ENCODE measurements around the gene NLK. TPM values are rescaled to one million over a fixed set of nuclear protein-coding genes. Genes with fewer than 3 reads are reported as not detected.

NLK gene
- total RNA-seq, 1 experiment from 2014 or later: 31.8 TPM

GRCh38 chr17:28049071-28049470 is 6.6 kb downstream of the NLK start:
- H3K4me1 Mint-ChIP-seq: peaks cover 74 to 84% of the 10 kb centered on the region in 2 experiments
- H2AFZ ChIP-seq (ENCODE audit: low read length): no peak overlapping the region
- H3K9me3 Mint-ChIP-seq: no peaks in the 10 kb centered on the region

More at GRCh38 chr17:28049071-28049470, 6.6 kb downstream of the NLK start:
- Histone ChIP-seq H2BK15ac (ENCODE audit: low read depth, low read length) (no peak overlapping the region), H2BK20ac (ENCODE audit: low read depth, low read length, poor library complexity, severe bottlenecking) (no peak overlapping the region), H4K91ac (ENCODE audit: insufficient read length, low read depth, low read length) (no peak overlapping the region), H3K4me1 (ENCODE audit: insufficient read depth, low read length) (peaks cover 12% of the 10 kb centered on the region), H3K56ac (ENCODE audit: insufficient read length, low read depth, low read length) (no peak overlapping the region), H3K9me3 (ENCODE audit: control insufficient read depth, low read depth, low read length) (no peaks in the 10 kb centered on the region), H2BK5ac (ENCODE audit: insufficient read length, low read length) (no peak overlapping the region), H4K8ac (replicated peaks; ENCODE audit: insufficient read length, low read depth, low read length) (no peak overlapping the region), H2AK5ac (ENCODE audit: insufficient read length, low read length) (no peak overlapping the region), H3K23ac (ENCODE audit: insufficient read length, low read depth, low read length) (no peak overlapping the region), H3K27me3 (ENCODE audit: insufficient read depth, low read length) (no peaks in the 10 kb centered on the region), H4K5ac (ENCODE audit: insufficient read length, low read depth, low read length) (no peak overlapping the region), H2BK120ac (ENCODE audit: low read depth, low read length, poor library complexity, severe bottlenecking) (no peak overlapping the region), H3K18ac (ENCODE audit: insufficient read length, low read depth, low read length) (no peak overlapping the region), H3K4ac (ENCODE audit: low read depth, low read length) (no peak overlapping the region), H3K4me2 (ENCODE audit: insufficient read depth, insufficient read length, low read length) (no peak overlapping the region), H2BK12ac (ENCODE audit: insufficient read length, low read depth, low read length) (no peak overlapping the region), H3K79me2 (ENCODE audit: insufficient read depth, low read length) (peaks cover 43% of the 10 kb centered on the region; the same call in 1 of the 2 replicates), H3K9ac (ENCODE audit: extremely low read depth, insufficient read length, low read length) (no peak overlapping the region), H3K27ac (ENCODE audit: insufficient read length, low read depth, low read length) (no peak overlapping the region), H3K14ac (ENCODE audit: insufficient read depth, low read length) (no peak overlapping the region), H3K79me1 (ENCODE audit: insufficient read depth, low read depth, low read length, poor library complexity, severe bottlenecking) (peaks cover 3% of the 10 kb centered on the region), H4K20me1 (ENCODE audit: control insufficient read depth, insufficient read depth, insufficient read length) (no peaks in the 10 kb centered on the region), H3K23me2 (ENCODE audit: insufficient read length, low read depth, low read length, poor library complexity, severe bottlenecking) (no peaks in the 10 kb centered on the region), H3T11ph (ENCODE audit: low read length) (no peak overlapping the region)
- TF ChIP-seq CTCF (conservative IDR thresholded peaks at IDR 0.05): no peak
- DNase-seq: no peak
- H3K4me3 Mint-ChIP-seq: no peak overlapping the region; a peak in 1 of 5 replicates
- WGBS (ENCODE audit: extremely low coverage, insufficient read length, low lambda C conversion rate): no CpG with 5 or more reads among the region's 1 CpG
- H3K36me3 Mint-ChIP-seq (ENCODE audit: insufficient read depth in 1 of 3, low read depth in 3 of 3): peaks cover 0 to 9% (median 4%) of the 10 kb centered on the region in 3 experiments; a peak in 3 of 7 replicates
- H3K27ac Mint-ChIP-seq: no peak overlapping the region
- no peaks in the 10 kb centered on the region for H3K27me3 Mint-ChIP-seq (ENCODE audit: low read depth)

All from H9 (cell line).